Gastrocnemius medialis (tissue), 4 donors: ENCODE data around the gene ARHGAP28.

Experiments
- POLR2A ChIP-seq, 2 donors: fragments of 450-650 bp; IDR thresholded peaks; one replicate each; pipeline ENCODE4 v1.6.1; 2017; ENCODE audit warnings: antibody characterized with exemption in 2 of 2, mild to moderate bottlenecking in 2 of 2, moderate library complexity in 2 of 2
- TF ChIP-seq, protein P1 (sequence below), 5 experiments: fragments of 450-650 bp in 3 of 5; fragments of 200-600 bp in 2 of 5; sonication (generic) in 2 of 5; IDR thresholded peaks in 4 of 5; conservative IDR thresholded peaks in 1 of 5; 1 replicate in 4 of 5; 2 replicates in 1 of 5; pipeline ENCODE4 v1.5.1; 2016 to 2019; ENCODE audit warnings: antibody characterized with exemption in 5 of 5, mild to moderate bottlenecking in 3 of 5, moderate library complexity in 3 of 5

DNA sequence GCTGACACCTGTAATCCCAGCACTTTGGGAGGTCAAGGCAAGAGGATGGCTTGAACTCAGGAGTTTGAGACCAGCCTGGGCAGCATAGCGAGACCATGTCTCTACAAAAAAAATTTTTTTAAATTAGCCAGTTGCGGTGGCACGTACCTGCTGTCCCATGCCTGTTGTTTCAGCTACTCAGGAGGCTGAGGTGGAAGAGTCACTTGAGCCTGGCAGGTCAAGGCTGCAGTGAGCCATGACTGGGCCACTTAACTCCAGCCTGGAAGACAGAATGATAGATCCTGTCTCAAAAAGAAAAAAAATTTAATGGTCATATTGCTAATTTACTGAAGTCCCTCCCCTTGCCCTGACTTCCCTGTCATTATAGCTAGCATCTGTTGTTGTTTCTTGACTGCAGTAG lies 112.6 kb downstream of the ARHGAP28 start:
- TF ChIP-seq, protein P1, sequence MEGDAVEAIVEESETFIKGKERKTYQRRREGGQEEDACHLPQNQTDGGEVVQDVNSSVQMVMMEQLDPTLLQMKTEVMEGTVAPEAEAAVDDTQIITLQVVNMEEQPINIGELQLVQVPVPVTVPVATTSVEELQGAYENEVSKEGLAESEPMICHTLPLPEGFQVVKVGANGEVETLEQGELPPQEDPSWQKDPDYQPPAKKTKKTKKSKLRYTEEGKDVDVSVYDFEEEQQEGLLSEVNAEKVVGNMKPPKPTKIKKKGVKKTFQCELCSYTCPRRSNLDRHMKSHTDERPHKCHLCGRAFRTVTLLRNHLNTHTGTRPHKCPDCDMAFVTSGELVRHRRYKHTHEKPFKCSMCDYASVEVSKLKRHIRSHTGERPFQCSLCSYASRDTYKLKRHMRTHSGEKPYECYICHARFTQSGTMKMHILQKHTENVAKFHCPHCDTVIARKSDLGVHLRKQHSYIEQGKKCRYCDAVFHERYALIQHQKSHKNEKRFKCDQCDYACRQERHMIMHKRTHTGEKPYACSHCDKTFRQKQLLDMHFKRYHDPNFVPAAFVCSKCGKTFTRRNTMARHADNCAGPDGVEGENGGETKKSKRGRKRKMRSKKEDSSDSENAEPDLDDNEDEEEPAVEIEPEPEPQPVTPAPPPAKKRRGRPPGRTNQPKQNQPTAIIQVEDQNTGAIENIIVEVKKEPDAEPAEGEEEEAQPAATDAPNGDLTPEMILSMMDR (IDR thresholded peaks at IDR 0.05 in 4 of 5, conservative IDR thresholded peaks at IDR 0.05 in 1 of 5): no peak
- no peak for TF ChIP-seq POLR2A (IDR thresholded peaks at IDR 0.05)
